GM21390 (cell line): ENCODE measurements around the gene DACT2.

Experiments used
- ATAC-seq: cut with Tn5 transposase; IDR thresholded peaks from one replicate; pipeline ENCODE4 v1.9.1; 2021; ENCODE audit not compliant: unreplicated experiment

DACT2 gene

GRCh38 chr6:168349718-168350210 is 30.2 kb upstream of the DACT2 start:
- ATAC-seq = no peak

- ATAC-seq = no peak
Observed at GRCh38 chr6:168348186-168348585, 28.6 kb upstream of the DACT2 start.

- no peak for ATAC-seq
Observed at GRCh38 chr6:168347615-168348014, 28.0 kb upstream of the DACT2 start.

GRCh38 chr6:168347053-168347452 is 27.5 kb upstream of the DACT2 start:
- ATAC-seq = no peak

GRCh38 chr6:168345896-168346754 is 26.5 kb upstream of the DACT2 start:
- no peak for ATAC-seq

- ATAC-seq = no peak
Observed at GRCh38 chr6:168345266-168345665, 25.7 kb upstream of the DACT2 start.

- no peak for ATAC-seq
Observed at GRCh38 chr6:168344338-168344737, 24.8 kb upstream of the DACT2 start.

- ATAC-seq = no peak
Observed at GRCh38 chr6:168343239-168344150, 23.9 kb upstream of the DACT2 start.

GRCh38 chr6:168342636-168343035 is 23.1 kb upstream of the DACT2 start:
- no peak for ATAC-seq

- no peak for ATAC-seq
Observed at GRCh38 chr6:168341280-168341900, 21.8 kb upstream of the DACT2 start.

- ATAC-seq = no peak
Observed at GRCh38 chr6:168340819-168341218, 21.2 kb upstream of the DACT2 start.

GRCh38 chr6:168338777-168339176 is 19.2 kb upstream of the DACT2 start:
- no peak for ATAC-seq

GRCh38 chr6:168336967-168337366 is 17.4 kb upstream of the DACT2 start:
- no peak for ATAC-seq

GRCh38 chr6:168333989-168334388 is 14.4 kb upstream of the DACT2 start:
- no peak for ATAC-seq

GRCh38 chr6:168333491-168333890 is 13.9 kb upstream of the DACT2 start:
- no peak for ATAC-seq

GRCh38 chr6:168333039-168333438 is 13.5 kb upstream of the DACT2 start:
- no peak for ATAC-seq

GRCh38 chr6:168332020-168332419 is 12.4 kb upstream of the DACT2 start:
- ATAC-seq = no peak

- no peak for ATAC-seq
Observed at GRCh38 chr6:168331058-168331457, 11.5 kb upstream of the DACT2 start.

GRCh38 chr6:168330403-168330802 is 10.8 kb upstream of the DACT2 start:
- no peak for ATAC-seq

GRCh38 chr6:168328086-168328485 is 8.5 kb upstream of the DACT2 start:
- no peak for ATAC-seq
